Fibroblast of skin of right biceps (primary cell): Measurements from ENCODE around the gene PPT2.
A peak's percentile ranks its signal among the peaks of the same experiment; 100 is the strongest.
"Not testable (repeated sequence)": the region's sequence is repeated elsewhere in the genome, so short reads cannot be mapped to it uniquely, and the experiment has no call there.

ENCODE experiments used
- DNase-seq: peaks from one replicate; pipeline ENCODE4 v3.0.0-alpha.2; 2013

The PPT2 gene

GRCh38 chr6:32177788-32178546, 24.0 kb downstream of the PPT2 start, which contains the start of gene RNF5:
Gene RNF5 (plus strand): TSS chr6:32178405. CDS start chr6:32178512, 107 bp downstream.
- peak; percentile 100 for DNase-seq

- DNase-seq = no peak
Measured at GRCh38 chr6:32178547-32179440, 24.9 kb downstream of the PPT2 start.

GRCh38 chr6:32179766-32180405, 25.9 kb downstream of the PPT2 start:
- no peak for DNase-seq

- no peak for DNase-seq
Measured at GRCh38 chr6:32181148-32181702, 27.3 kb downstream of the PPT2 start.

GRCh38 chr6:32181915-32182529, 28.1 kb downstream of the PPT2 start:
- DNase-seq = no peak

GRCh38 chr6:32182555-32182981, 28.6 kb downstream of the PPT2 start:
- no peak for DNase-seq

- no peak for DNase-seq
Measured at GRCh38 chr6:32183030-32183429, 29.1 kb downstream of the PPT2 start.

- no peak for DNase-seq
Measured at GRCh38 chr6:32183483-32184083, 29.6 kb downstream of the PPT2 start.

GRCh38 chr6:32184084-32184640, 30.2 kb downstream of the PPT2 start, which contains the start of gene AGER:
Gene AGER (minus strand): TSS chr6:32184253. CDS start chr6:32184222, 31 bp downstream.
- no peak for DNase-seq

- DNase-seq = peak; percentile 91
Measured at GRCh38 chr6:32185681-32186131, 31.8 kb downstream of the PPT2 start.

GRCh38 chr6:32186151-32186840, 32.4 kb downstream of the PPT2 start:
- DNase-seq = not testable (repeated sequence)

- no peak for DNase-seq
Measured at GRCh38 chr6:32187009-32187709, 33.2 kb downstream of the PPT2 start.

GRCh38 chr6:32187725-32188380, 33.9 kb downstream of the PPT2 start:
- not testable (repeated sequence) for DNase-seq

- peak; percentile 42 for DNase-seq
Measured at GRCh38 chr6:32188381-32189068, 34.6 kb downstream of the PPT2 start.

GRCh38 chr6:32189069-32189741, 35.3 kb downstream of the PPT2 start:
- DNase-seq = no peak

- no peak for DNase-seq
Measured at GRCh38 chr6:32189742-32190053, 35.8 kb downstream of the PPT2 start.

- DNase-seq = peak; percentile 95
Measured at GRCh38 chr6:32190054-32190851, 36.3 kb downstream of the PPT2 start, which contains the start of gene PBX2. Gene PBX2 (minus strand): TSS chr6:32190202. CDS start chr6:32189915, 287 bp downstream.
